HG03442 (cell line): ENCODE measurements around the gene WFS1.

Source experiments
- ATAC-seq: cut with Tn5 transposase; IDR thresholded peaks from one replicate; pipeline ENCODE4 v1.9.1; 2021; ENCODE audit warnings: mild to moderate bottlenecking, moderate library complexity; ENCODE audit not compliant: unreplicated experiment

The WFS1 gene

GRCh38 chr4:6352031-6352692, 82.5 kb downstream of the WFS1 start:
- ATAC-seq = no peak
